Fibroblast of skin of left biceps (primary cell): ENCODE measurements around the gene CLASP1.
"Not testable (repeated sequence)": the region's sequence is repeated elsewhere in the genome, so short reads cannot be mapped to it uniquely, and the experiment has no call there.

Source experiments
- DNase-seq, 2 experiments: peaks; one replicate each; pipeline ENCODE4 v3.0.0-alpha.2; 2013; ENCODE audit warnings: low read depth in 2 of 2

Gene CLASP1

DNA sequence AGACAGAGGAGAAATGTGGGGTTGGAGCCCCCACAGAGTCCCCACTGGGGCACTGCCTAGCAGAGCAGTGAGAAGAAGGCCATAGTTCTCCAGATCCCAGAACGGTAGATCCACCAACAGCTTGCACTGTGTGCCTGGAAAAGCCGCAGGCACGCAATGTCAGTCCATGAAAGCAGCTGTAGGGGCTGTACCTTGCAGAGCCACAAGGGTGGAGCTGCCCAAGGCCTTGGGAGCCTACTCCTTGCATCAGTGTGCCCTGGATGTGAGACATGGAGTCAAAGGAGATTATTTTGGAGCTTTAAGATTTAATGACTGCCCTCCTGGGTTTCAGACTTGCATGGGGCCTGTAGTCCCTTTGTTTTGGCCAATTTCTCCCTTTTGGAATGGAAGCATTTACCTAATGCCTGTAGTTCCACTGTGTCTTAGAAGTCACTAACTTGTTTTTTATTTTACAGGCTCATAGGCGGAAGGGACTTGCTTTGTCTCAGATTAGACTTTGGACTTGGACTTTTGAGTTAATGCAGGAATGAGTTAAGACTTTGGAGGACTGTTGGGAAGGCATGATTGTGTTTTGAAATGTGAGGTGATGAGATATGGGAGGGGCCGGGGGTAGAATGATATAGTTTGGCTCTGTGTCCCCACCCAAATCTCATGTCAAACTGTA lies 274.7 kb downstream of the CLASP1 start:
- not testable (repeated sequence) for DNase-seq

DNA sequence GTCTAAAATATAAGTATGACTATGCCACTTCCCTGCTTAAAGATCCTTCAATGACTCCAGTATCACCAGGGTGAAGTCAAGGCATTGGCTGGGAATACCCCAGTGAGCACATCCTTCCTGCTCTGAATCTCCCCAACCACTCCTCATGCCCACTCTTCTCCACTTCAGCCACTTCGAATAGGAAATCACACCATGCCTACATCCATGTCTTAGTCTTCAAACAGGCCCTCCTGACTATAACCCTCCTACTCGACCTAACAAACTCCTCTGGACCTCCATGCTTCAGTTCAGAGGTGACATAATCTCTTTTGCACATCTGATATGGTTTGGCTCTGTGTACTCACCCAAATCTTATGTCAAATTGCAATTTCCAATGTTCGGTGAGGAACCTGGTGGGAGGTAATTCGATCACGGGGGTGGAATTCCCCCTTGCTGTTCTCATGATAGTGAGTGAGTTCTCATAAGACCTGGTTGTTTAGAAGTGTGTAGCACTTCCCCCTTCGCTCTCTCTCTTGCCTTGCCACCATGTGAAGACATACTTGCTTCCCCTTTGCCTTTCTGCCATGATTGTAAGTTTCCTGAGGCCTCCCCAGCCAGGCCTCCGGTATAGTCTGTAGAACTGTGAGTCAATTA lies 276.4 kb downstream of the CLASP1 start:
- no peak for DNase-seq

DNA sequence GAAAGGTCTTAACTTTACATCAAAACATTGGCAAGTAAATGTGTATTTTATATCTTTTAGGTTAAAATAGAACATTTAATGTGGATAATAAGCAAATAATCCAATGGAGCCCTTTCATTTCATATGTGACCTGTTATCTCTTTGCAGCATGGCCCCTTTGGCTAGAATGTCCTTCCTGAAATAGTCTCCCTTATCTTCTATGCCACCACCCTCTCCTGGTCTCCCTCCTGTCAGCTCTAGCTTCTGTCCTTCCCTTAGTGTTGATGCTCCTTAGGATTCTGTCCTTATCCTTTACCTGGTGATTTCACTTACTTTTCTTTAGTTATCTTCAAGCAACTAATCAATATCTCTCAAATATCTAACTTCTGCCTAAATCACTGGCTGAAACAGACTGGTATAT lies 277.2 kb downstream of the CLASP1 start:
- no peak for DNase-seq

DNA sequence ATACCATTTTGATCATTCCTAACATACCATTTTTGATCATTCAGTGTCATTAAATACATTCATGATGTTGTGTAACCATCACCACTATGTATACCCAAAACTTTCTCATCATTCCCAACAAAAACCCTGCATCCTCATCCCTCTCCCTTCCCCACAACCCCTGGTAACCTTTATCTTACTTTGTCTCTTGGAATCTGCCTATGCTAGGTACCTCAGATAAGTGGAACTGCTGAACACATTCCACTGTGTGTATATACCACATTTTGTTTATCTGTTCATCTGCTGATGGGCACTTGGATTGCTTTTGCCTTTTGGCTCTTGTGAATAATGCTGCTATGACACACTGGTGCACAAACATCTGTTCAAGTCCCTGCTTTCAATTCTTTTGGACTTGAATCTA lies 280.4 kb downstream of the CLASP1 start:
- peak in 1 of 2 experiments; percentile 18 for DNase-seq

DNA sequence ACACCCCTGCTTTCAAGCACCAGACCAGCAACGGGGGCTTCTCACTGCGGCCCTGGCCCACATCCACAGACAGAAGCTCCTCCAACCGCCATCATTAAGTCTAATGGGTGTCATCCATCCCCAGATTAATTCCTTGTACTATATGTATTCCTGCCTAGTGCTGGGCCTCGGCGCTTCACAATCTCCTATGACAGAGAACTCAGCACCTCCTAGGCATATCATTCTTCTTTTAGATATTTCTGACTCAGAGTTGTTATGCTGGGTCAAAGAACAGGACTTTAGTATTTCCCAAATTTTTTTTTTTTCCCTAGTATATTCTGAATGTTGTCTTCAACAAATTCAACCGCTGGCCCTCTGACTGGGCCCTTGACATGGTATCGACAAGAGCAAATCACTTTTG lies 281.1 kb downstream of the CLASP1 start:
- DNase-seq, result no peak

DNA sequence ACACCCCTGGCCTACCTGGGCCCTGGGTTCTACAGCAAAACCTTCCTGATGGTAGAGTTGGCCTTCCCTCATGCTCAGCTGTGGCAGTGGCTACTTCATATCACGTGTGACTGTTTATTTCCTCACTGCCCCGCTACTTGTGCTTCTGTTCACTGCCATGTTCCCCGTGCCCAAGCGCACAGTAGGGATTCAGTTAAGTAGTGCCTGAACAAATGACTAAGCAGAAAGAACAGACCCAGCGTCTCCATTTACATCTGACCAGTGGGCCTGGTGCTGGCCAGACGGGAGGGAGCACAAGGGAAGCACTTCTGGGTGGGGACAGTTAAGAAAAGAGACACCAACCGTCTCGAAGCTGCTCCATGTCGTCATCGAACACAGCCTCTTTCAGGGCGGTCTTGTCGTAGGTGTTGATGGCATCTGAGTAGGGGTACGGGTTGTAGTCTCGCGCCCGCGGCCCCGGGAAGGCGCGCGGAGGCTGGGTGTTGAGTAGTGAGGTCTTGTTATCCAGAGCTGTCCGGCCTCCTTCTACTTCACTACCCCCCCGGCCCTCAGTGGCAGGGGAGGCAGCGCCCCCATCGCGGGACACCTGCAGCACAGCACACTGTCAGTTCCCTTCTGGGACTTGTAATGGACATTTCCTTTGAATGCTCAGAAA lies 281.9 kb downstream of the CLASP1 start:
- DNase-seq, result no peak

DNA sequence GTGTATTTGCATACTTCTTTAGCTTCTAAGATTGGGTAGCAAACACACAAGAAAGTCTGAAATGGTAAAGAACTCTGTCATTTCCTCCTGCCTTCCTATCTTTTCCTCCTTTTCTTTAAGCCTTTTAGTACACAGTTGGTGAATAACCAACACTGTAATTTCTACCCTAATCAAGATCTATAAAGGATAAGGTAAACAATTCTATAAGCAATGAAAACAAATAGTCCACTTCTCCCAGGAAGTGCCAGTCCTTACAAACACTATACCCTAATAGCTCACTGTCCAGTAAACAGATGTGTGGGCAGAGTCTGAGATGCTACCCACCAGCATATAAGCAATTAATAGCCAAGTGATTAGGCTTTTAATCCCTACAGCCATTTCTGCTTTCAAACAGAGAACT lies 283.2 kb downstream of the CLASP1 start:
- no peak for DNase-seq

DNA sequence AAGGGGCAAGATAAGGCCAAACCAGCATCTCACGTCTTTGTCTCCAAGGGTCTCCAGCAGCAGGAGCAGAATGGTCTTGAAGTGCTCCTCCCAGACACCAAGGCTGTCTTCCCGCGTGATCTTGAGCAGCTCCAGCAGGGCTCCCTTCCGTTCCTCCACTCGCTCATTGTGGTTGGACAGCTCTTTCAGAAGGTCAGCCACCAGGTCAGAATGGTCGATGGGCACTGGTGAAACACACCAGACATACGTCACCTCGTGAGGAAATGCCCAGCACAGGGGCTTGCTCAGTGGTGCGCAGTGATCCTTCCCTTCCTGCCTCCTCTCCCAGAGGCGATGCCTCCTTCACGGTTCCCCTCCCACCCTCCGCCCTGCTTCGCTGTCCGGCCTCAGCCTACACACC lies 284.2 kb downstream of the CLASP1 start:
- DNase-seq, result no peak

DNA sequence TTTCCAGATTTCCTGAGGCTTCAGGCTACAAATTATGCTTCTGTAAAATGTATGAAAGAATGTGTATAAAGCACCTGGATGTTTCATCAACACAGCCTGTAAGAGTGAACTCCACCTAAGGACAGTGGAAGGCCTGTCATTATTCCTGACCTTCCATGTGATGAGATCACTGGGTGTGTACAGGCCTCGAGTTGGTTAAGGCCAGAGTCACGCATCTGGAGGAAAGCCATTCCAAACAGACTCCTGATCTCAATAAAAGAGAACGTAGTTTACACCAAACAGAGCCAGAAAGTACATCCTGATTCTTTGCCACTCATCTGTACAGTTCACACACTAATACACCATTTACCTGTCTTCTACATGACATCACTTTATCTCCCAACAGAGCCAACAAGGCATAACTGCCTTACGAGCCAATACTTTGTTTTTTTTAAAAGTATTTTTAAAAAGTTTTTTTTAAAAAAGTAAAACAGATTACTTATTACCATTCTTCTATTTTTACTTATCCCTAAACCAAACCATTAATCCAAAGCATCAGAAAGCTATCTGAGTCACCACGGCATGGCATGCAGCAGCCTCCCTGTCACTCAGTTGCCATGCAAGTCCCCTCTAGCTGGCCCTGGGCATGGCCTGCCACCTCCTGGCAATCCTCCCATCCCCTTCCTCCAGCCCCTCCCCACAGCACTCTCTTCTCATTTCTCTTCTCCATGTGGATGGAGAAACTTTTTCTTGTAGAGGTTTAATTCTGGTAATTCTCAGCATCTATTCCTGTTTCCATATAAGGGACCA lies 285.4 kb downstream of the CLASP1 start:
- no peak for DNase-seq

DNA sequence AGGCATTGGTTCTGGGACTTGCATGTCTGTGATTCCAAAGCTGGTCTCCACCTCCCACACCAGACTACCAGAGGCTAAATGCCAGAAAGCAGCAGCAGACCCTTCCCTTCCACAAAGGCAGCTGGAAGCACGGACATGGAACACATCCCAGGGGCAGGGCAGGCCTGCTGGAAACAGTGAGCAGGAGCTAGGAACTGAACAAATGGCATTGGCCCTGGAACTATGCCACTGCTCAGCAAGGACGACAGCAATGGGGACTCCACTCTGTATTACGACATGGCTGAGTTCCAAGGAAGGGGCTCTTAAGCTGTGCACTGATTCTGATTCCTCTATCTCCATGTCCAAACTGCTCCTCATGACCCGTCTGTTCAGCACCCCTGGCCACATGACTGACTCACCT lies 286.5 kb downstream of the CLASP1 start:
- DNase-seq, result no peak

DNA sequence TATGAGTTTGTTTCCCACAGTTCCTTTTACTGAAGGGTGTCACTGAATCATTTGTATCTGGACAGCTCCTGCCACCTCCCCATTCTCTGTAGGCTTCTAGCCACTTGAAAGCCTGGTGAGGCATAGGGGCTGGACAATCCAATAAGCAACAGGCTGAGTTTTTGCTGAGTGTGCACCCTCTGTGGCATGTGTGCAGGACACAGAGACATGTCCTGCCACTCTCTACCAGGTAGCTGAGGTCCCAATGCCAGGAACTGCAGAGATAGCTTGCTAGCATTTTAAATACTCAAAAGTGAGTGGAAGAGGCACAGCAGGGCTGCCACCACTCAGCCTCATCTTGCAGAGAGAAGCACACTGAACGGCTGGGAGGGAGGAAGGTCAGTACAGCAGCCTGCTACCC lies 287.0 kb downstream of the CLASP1 start:
- no peak for DNase-seq

DNA sequence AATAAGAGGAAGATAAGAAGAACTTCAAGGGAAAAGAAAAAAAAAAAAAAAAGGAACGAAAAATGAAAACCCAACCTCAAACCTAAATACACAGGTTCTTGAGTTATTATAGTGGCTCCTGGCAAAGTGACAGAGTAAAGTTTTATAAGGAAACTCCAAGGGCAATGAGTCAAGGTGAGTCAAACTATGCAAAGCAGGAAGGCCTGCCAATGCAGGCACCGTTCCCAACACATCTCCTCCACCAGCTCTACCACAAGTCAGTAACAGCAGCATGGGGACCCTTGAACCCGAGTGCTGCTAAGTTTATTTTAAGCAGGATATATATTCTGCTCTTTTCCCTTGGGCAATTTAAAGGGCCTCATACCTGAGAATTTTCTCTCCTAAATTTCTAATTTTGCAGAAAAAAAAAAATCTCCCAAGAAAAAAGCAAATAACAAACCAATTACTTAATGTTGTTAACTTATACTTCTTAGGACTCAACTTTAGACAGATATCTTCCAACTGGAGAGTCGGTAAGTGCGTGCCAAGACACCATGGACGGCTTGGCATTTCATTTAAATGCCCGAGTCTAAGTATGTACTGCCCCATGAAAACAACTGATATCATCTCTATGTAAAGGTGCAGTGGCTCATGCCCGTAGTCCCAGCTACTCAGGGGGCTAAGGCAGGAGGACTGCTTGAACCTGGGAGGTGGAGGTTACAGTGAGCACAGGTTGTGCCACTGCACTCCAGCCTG lies 288.5 kb downstream of the CLASP1 start:
- DNase-seq, result peak in 1 of 2 experiments; percentile 31

DNA sequence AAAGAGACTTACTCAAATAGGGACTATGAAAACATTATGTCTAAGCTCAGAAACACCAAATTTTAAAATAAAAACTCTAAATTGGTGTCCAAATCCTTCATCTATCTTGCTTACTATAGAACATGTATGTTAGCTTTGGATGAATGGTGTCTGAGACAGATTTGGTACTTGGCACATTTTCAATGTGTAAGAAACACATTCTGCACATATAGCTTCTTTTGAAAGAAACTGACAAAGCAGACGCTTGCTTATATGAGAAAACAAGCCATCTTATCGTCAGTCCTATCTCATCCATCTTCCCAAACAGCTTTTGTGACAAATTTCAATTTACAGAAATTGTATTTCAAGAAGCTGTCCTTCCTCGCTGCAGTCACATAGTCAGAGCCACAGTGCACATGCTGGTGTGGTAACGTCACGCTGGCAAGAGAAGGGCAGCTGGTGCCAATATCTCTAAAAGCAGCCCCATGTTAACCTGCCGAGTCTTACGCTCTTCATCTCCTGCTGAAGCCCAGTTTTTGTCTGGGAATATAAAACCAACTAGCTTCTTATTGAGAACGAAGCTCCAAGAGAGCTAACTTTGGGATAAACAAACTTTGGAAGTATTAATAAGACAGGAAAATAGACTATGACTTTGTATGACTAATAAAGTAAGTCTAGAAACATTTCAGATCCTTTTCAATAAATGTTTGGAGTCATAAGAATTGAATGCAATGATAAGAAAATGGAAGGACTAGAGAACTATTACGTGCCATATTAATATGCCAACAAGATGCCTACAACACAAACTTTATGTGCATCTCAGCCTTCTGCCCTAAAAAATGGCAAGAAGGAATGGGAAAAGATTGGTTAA lies 289.3 kb downstream of the CLASP1 start:
- no peak for DNase-seq

DNA sequence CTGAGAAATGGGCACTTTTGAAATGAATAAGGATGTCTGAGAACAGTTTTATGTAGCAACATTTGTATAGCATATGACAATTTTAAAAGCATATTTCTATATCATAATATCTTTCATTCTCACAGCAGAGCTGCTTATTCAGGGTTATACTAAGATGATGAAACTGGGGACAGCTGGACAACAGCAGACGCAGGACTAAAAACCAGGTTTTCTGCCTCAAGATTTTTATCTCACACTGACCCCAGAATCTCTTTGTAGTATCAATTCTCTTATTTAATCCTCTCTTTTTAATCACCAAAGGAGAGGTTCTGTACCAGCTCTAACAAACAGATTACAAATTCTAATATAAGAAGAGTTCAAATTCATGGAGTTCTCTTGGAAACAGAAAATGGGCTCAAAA lies 290.1 kb downstream of the CLASP1 start:
- DNase-seq, result no peak

DNA sequence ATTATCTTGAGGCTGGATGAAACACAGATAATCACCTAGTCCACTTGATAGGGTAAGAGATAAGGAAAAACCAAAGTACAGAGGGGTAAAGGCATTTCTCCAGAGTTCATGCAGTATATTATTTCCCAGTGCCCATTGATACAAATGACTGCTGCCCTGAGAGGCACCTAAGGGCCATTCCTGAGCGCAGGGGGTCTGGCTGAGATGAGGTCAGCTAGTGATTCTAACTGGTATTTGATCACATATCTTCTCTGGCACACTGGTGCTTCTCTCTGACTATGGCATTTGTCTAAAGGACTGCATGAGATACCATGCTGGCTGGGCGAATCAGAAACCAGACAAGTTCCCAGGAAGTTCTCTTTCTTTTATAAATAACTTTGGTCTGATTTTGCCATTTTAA lies 291.0 kb downstream of the CLASP1 start:
- no peak for DNase-seq

DNA sequence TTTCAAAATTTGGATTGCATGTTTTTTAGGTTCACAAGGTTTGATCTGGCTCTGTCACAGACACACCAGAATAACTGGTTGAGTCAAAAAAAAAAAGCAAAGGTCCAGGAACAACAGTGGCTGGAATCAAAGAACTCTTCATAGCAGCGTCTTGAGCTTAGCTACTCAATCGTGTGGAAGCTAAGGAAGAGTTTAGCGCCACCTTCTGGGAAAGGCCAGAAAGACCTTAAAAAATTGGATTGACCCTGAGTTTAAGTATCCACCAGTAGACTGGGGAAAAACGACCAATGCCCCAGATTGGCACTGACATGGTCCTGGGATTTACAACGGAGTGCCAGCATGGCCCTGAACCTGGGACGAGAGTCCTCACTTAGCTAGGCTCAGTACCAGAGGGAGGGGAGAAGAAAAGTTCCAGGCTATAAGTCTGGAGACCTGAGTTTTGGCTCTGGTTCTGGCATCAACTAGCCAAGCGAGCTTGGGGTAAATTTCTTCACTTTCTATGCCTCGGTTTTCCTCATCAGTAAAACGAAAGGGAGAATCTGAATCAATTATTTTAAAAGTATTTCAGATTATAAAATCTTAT lies 293.1 kb downstream of the CLASP1 start:
- no peak for DNase-seq

DNA sequence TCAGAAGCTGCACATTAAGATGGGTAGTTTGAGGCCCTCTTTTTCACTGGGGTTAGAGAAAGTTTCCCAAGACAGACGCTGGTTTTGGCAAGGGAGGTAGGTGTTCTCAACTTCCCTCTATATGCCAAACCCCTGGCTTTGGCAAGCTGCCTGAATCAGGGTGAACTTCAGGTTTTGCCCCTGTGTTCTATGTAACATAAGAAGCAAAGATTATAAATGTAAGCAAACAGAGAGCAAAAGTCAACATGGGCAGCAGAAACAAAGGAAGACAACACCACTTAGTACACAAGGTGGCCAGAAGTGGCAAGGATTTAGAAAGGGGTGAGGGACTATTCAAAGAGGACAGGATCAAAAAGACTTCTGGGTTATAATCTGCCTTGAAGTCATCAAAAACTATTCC lies 293.8 kb downstream of the CLASP1 start:
- no peak for DNase-seq

DNA sequence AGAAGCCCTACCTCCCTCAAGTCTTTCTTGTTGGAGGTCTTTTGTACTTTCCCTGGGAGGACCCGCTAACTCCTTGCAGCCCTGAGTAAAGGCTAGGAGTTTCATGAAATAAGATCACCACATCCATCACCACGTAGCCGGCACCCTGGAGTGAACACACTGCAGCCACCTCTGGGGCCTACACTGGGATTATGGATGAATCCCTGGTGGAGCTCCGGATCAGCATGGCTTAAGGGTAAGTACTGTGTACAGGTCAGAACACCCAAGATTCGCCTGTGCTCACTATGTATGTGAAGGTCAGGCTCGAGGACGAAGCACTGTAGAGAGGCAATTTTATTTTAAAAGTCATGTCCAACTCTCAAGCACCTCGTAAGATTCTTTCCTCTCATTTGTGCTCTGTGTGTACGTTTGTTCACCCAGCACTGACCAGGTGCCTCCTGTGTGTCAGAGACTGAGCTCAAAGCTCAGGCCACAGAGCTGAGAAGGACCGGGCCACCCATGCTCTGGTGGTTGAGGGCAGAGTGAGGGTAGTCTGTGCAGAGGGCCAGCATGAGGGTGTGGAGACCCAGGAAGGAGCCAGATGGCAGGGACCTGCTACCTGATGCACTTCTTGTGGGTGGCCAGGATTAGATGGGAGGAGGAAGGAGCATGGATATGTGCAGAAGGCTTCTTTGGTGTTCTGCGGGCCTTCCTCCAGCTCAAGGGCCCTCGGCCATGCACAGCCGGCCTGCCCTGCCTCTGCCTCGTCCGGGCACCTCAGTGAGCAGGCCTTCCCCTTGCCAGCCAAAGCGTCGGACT lies 297.5 kb downstream of the CLASP1 start:
- DNase-seq, result no peak

DNA sequence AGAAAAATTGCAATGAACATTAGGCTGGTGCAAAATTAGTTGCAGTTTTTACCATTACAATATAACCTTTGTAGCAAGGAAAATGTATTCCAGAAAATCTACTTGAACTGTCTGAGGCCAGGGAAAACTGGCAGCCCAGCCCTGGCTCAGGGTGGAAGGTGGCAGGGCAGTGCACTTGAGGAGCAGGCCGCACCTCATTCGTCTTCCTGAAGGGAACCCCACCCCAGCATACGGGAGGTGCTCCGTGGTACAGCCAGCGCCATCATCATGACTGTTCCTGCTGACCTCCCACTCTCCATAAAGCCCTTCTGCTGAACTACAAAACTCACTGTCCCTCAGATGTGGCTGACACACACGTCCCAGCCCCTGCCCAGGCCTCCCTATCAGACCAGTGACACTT lies 298.4 kb downstream of the CLASP1 start:
- no peak for DNase-seq

DNA sequence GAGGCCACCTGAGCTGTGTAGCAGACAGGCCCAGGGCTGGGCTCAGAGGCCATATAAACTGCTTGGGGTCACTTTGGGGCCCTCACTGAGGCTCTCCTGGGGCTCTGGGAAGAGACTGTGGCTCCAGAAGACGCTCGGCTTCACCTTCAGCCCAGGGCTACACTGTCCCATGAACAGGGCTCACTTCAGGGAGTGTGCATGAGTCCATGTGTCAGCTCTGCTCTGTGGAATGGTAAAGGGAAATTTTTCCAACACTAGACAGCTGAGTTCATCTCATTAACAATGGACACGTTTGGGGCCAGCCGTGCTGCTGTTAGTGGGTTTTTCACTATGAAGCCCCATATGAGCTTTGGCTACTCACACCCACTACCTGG lies 298.9 kb downstream of the CLASP1 start:
- no peak for DNase-seq
